ENCODE measurements around the gene RBM7.

Gene RBM7

GRCh38 chr11:114400216-114400914 is at the start of gene RBM7, which contains the start of gene C11orf71:
Gene RBM7 (plus strand): TSS chr11:114400666. CDS start chr11:114400672, 6 bp downstream.
Gene C11orf71 (minus strand): TSS chr11:114400511. CDS start chr11:114400331, 180 bp downstream.
- peak; percentile 99 for DNase-seq

- peak; percentile 61 for DNase-seq
Measured at GRCh38 chr11:114353443-114353842, 47.0 kb upstream of the RBM7 start.

- DNase-seq = peak; percentile 94
Measured at GRCh38 chr11:114354076-114354475, 46.4 kb upstream of the RBM7 start.

GRCh38 chr11:114358716-114359115 is 41.8 kb upstream of the RBM7 start:
- DNase-seq = no peak

- peak; percentile 47 for DNase-seq
Measured at GRCh38 chr11:114359342-114359741, 41.1 kb upstream of the RBM7 start.

- DNase-seq = no peak
Measured at GRCh38 chr11:114362326-114362725, 38.1 kb upstream of the RBM7 start.

GRCh38 chr11:114362958-114363357 is 37.5 kb upstream of the RBM7 start:
- DNase-seq = no peak

- peak; percentile 98 for DNase-seq
Measured at GRCh38 chr11:114366331-114367243, 33.9 kb upstream of the RBM7 start.

GRCh38 chr11:114367244-114367957 is 33.1 kb upstream of the RBM7 start:
- peak; percentile 19 for DNase-seq

- DNase-seq = no peak
Measured at GRCh38 chr11:114368918-114369680, 31.4 kb upstream of the RBM7 start.

GRCh38 chr11:114375052-114375451 is 25.4 kb upstream of the RBM7 start:
- DNase-seq = no peak

- peak; percentile 96 for DNase-seq
Measured at GRCh38 chr11:114377612-114378267, 22.7 kb upstream of the RBM7 start.

GRCh38 chr11:114379394-114380069 is 20.9 kb upstream of the RBM7 start:
- no peak for DNase-seq

GRCh38 chr11:114382509-114382908 is 18.0 kb upstream of the RBM7 start:
- no peak for DNase-seq

- DNase-seq = peak; percentile 14
Measured at GRCh38 chr11:114384487-114384886, 16.0 kb upstream of the RBM7 start.

- DNase-seq = no peak
Measured at GRCh38 chr11:114386131-114386530, 14.3 kb upstream of the RBM7 start.

- DNase-seq = no peak
Measured at GRCh38 chr11:114386545-114386944, 13.9 kb upstream of the RBM7 start.

GRCh38 chr11:114392735-114393667 is 7.5 kb upstream of the RBM7 start:
- DNase-seq = no peak

- DNase-seq = no peak
Measured at GRCh38 chr11:114395736-114396135, 4.7 kb upstream of the RBM7 start.

GRCh38 chr11:114396916-114397315 is 3.5 kb upstream of the RBM7 start:
- no peak for DNase-seq
